CD14-positive monocyte (primary cell): ENCODE data around the gene ZNF771. TPM values are rescaled to one million over a fixed set of nuclear protein-coding genes. Genes with fewer than 3 reads are reported as not detected.

Experiments used
- DNase-seq, 3 donors: peaks; one replicate each; pipeline ENCODE4 v3.0.0-alpha.2; 2011 to 2022
- H2AFZ ChIP-seq: 2 replicates; pipeline ENCODE4 v1.6.0; 2012; ENCODE audit warnings: mild to moderate bottlenecking, low read depth, low read length, inconsistent platforms; ENCODE audit not compliant: insufficient read depth, poor library complexity, severe bottlenecking
- H3K27ac ChIP-seq, 2 donors: 1 replicate in 1 of 2; 2 replicates in 1 of 2; pipeline ENCODE4 v1.5.1; 2012 to 2013; ENCODE audit warnings: low read length in 2 of 2, control low read depth in 1 of 2, inconsistent platforms in 1 of 2, low read depth in 1 of 2, mild to moderate bottlenecking in 1 of 2
- H3K27me3 ChIP-seq, 2 donors: one replicate each; pipeline versions ENCODE4 v1.6.0 to v1.6.1; 2011 to 2013; ENCODE audit warnings: low read length in 2 of 2; ENCODE audit not compliant: control insufficient read depth in 2 of 2, insufficient read depth in 2 of 2
- H3K36me3 ChIP-seq, 2 donors: replicated peaks in 1 of 2; 1 replicate in 1 of 2; 2 replicates in 1 of 2; pipeline versions ENCODE4 v1.5.1 to v1.6.1; 2012 to 2013; ENCODE audit warnings: low read length in 2 of 2, control low read depth in 1 of 2, inconsistent platforms in 1 of 2, mild to moderate bottlenecking in 1 of 2; ENCODE audit not compliant: insufficient read depth in 2 of 2, control insufficient read depth in 1 of 2
- H3K4me1 ChIP-seq, 2 donors: 1 replicate in 1 of 2; 2 replicates in 1 of 2; pipeline versions ENCODE4 v1.5.1 to v1.6.1; 2012 to 2013; ENCODE audit warnings: low read length in 2 of 2, control low read depth in 1 of 2, inconsistent platforms in 1 of 2, mild to moderate bottlenecking in 1 of 2, moderate library complexity in 1 of 2; ENCODE audit not compliant: insufficient read depth in 2 of 2, control insufficient read depth in 1 of 2
- H3K4me2 ChIP-seq: replicated peaks from 2 replicates; pipeline ENCODE3; 2012; ENCODE audit warnings: low read length, moderate library complexity, mild to moderate bottlenecking; ENCODE audit not compliant: poor library complexity, severe bottlenecking; ENCODE audit errors: extremely low read depth
- H3K4me3 ChIP-seq, 3 experiments: fragments of 200-600 bp in 1 of 3; sonication (generic) in 1 of 3; replicated peaks in 1 of 3; 1 replicate in 2 of 3; 2 replicates in 1 of 3; pipeline ENCODE4 v1.5.1; 2011 to 2013; ENCODE audit warnings: low read length in 3 of 3, mild to moderate bottlenecking in 3 of 3, control low read depth in 2 of 3, low read depth in 2 of 3, inconsistent platforms in 1 of 3, moderate library complexity in 1 of 3
- H3K79me2 ChIP-seq: 2 replicates; pipeline ENCODE4 v1.6.0; 2012; ENCODE audit warnings: mild to moderate bottlenecking, control low read depth, inconsistent platforms, low read length, moderate library complexity; ENCODE audit not compliant: insufficient read depth
- H3K9ac ChIP-seq: 2 replicates; pipeline ENCODE4 v1.6.0; 2017; ENCODE audit warnings: low read length, mild to moderate bottlenecking; ENCODE audit not compliant: insufficient read depth, poor library complexity, severe bottlenecking
- H3K9me3 ChIP-seq, 2 donors: replicated peaks in 1 of 2; 1 replicate in 1 of 2; 2 replicates in 1 of 2; pipeline versions ENCODE4 v1.5.1 to v1.6.1; 2012 to 2013; ENCODE audit warnings: low read length in 2 of 2, control low read depth in 1 of 2; ENCODE audit not compliant: control insufficient read depth in 1 of 2, insufficient read depth in 1 of 2
- H4K20me1 ChIP-seq: 2 replicates; pipeline ENCODE4 v1.6.0; 2012; ENCODE audit warnings: mild to moderate bottlenecking, low read length, control low read depth, moderate library complexity; ENCODE audit not compliant: insufficient read depth
- H3K27ac Mint-ChIP-seq, 7 donors: one replicate each; pipeline ENCODE4 v1.8.0; 2020; ENCODE audit warnings: mild to moderate bottlenecking in 7 of 7, mixed read lengths in 7 of 7, moderate library complexity in 6 of 7, inconsistent platforms in 2 of 7
- H3K27me3 Mint-ChIP-seq, 3 donors: one replicate each; pipeline ENCODE4 v1.8.0; 2021 to 2022; ENCODE audit warnings: low read depth in 3 of 3, mild to moderate bottlenecking in 3 of 3, mixed read lengths in 3 of 3, moderate library complexity in 3 of 3, inconsistent platforms in 1 of 3
- H3K36me3 Mint-ChIP-seq, 2 donors: one replicate each; pipeline ENCODE4 v1.8.0; 2020; ENCODE audit warnings: mixed read lengths in 2 of 2, inconsistent platforms in 1 of 2, mild to moderate bottlenecking in 1 of 2
- H3K4me1 Mint-ChIP-seq: one replicate; pipeline ENCODE4 v1.8.0; 2020; ENCODE audit warnings: mild to moderate bottlenecking, mixed read lengths
- H3K4me3 Mint-ChIP-seq, 2 donors: one replicate each; pipeline ENCODE4 v1.8.0; 2020; ENCODE audit warnings: mild to moderate bottlenecking in 2 of 2, mixed read lengths in 2 of 2, moderate library complexity in 1 of 2
- H3K9me3 Mint-ChIP-seq, 7 donors: one replicate each; pipeline ENCODE4 v1.8.0; 2020 to 2022; ENCODE audit warnings: mixed read lengths in 7 of 7, mild to moderate bottlenecking in 6 of 7, moderate library complexity in 6 of 7, inconsistent platforms in 2 of 7
- WGBS: methylation state at CpG from one replicate; pipeline ENCODE4 v1.1.5; 2013; ENCODE audit warnings: missing lambda C conversion rate; ENCODE audit not compliant: insufficient coverage; 5-methylcytosine and 5-hydroxymethylcytosine counted together
- intact Hi-C, 2 donors: fragments of 100-400 bp; cut with micrococcal nuclease; formaldehyde crosslinking; loops; one replicate each; pipeline versions ENCODE4 v1.15.0 to v1.15.1; 2023
- polyA plus RNA-seq, 3 donors: library from polyadenylated mRNA; depleted of rRNA in 1 of 3; unstranded in 2 of 3; stranded (reverse) in 1 of 3; fragments of 300-500 nt in 2 of 3; fragments of >200 nt in 1 of 3; fragmentation: Illumina TruSeq in 2 of 3; gene quantifications; 1 replicate in 2 of 3; 2 replicates in 1 of 3; pipeline ENCODE4 v1.2.3, GENCODE V29; 2012 to 2021
- TF ChIP-seq, protein P1 (sequence below): fragments of 200-600 bp; IDR thresholded peaks from one replicate; pipeline ENCODE4 v1.8.0; 2022; ENCODE audit warnings: antibody characterized with exemption, mild to moderate bottlenecking

ZNF771 gene
- polyA plus RNA-seq, 3 donors: 0.39 to 0.68 (median 0.51) TPM

DNA sequence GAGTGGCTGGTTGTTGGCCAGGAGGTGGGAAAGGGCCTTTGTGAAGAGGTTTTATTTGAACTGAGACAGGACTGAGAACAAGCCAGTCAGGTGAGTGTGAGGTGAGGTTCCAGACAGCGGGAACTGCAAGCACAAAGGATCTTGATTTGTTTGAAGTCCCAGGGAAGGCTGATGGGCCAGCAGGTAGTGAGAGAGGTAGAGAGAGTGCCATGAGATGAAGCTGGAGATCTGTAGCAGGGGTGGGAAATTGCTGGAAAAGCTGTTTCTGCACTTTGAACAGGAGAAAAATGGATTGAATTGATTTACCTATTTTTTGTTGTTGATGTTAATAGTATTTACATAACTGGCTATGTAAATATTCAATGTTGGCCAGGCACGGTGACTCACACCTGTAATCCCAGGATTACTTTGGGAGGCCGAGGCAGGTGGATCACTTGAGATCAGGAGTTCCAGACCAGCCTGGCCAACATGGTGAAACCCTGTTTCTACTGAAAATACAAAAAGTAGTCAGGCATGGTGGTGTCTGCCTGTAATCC, 30.2 kb downstream of the ZNF771 start:
- H3K79me2 ChIP-seq: no peaks in the 10 kb centered on the region
- no peaks in the 10 kb centered on the region for H3K9me3 ChIP-seq
- H3K36me3 ChIP-seq: no peaks in the 10 kb centered on the region
- H3K36me3 Mint-ChIP-seq: no peaks in the 10 kb centered on the region
- H3K27ac ChIP-seq: no peak overlapping the region
- peaks cover 0 to 6% (median 2%) of the 10 kb centered on the region in 3 donors for H3K27me3 Mint-ChIP-seq
- H3K4me3 Mint-ChIP-seq: no peak overlapping the region
- H3K27ac Mint-ChIP-seq: peak overlapping the region in 2 of 7 donors; percentile 2 to 15
- H4K20me1 ChIP-seq: peaks cover under 1% of the 10 kb centered on the region
- no peak for DNase-seq
- H3K9ac ChIP-seq: no peak overlapping the region
- H2AFZ ChIP-seq: no peak overlapping the region
- intact Hi-C loops: no loop called here
- peaks cover 7 to 8% of the 10 kb centered on the region in 2 donors for H3K4me1 ChIP-seq
- no peak overlapping the region for H3K4me3 ChIP-seq
- peaks cover 11% of the 10 kb centered on the region for H3K4me1 Mint-ChIP-seq
- no peak overlapping the region for H3K4me2 ChIP-seq
- WGBS: 96% methylated on average over 3 of the region's 3 CpGs
- TF ChIP-seq, protein P1, sequence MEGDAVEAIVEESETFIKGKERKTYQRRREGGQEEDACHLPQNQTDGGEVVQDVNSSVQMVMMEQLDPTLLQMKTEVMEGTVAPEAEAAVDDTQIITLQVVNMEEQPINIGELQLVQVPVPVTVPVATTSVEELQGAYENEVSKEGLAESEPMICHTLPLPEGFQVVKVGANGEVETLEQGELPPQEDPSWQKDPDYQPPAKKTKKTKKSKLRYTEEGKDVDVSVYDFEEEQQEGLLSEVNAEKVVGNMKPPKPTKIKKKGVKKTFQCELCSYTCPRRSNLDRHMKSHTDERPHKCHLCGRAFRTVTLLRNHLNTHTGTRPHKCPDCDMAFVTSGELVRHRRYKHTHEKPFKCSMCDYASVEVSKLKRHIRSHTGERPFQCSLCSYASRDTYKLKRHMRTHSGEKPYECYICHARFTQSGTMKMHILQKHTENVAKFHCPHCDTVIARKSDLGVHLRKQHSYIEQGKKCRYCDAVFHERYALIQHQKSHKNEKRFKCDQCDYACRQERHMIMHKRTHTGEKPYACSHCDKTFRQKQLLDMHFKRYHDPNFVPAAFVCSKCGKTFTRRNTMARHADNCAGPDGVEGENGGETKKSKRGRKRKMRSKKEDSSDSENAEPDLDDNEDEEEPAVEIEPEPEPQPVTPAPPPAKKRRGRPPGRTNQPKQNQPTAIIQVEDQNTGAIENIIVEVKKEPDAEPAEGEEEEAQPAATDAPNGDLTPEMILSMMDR: no peak
- no peaks in the 10 kb centered on the region for H3K27me3 ChIP-seq
- no peaks in the 10 kb centered on the region for H3K9me3 Mint-ChIP-seq

- Histone ChIP-seq H3K4me3 (no peak overlapping the region), H3K4me1 (peaks cover 14 to 15% of the 10 kb centered on the region in 2 donors), H3K36me3 (peaks cover 0 to 4% of the 10 kb centered on the region in 2 donors), H4K20me1 (peaks cover 13% of the 10 kb centered on the region), H3K27ac (no peak overlapping the region), H3K27me3 (no peaks in the 10 kb centered on the region), H3K4me2 (no peak overlapping the region), H3K9ac (no peak overlapping the region), H2AFZ (no peak overlapping the region), H3K9me3 (no peaks in the 10 kb centered on the region), H3K79me2 (peaks cover 8% of the 10 kb centered on the region)
- TF ChIP-seq, protein P1: no peak
- Mint-ChIP-seq H3K27ac (peak overlapping the region in 1 of 7 donors; percentile 3), H3K27me3 (peaks cover 0 to 6% (median 2%) of the 10 kb centered on the region in 3 donors), H3K4me3 (no peak overlapping the region), H3K9me3 (no peaks in the 10 kb centered on the region), H3K4me1 (peaks cover 20% of the 10 kb centered on the region), H3K36me3 (peaks cover 5 to 9% of the 10 kb centered on the region in 2 donors)
- DNase-seq: no peak
- intact Hi-C loops: no loop called here
- WGBS: 80% methylated on average over 1 of the region's 5 CpGs
Measured at GRCh38 chr16:30438835-30439234, 31.4 kb downstream of the ZNF771 start.
